OCI-LY7 (cell line): Measurements from ENCODE around the gene FGD4.

ENCODE experiments used
- CTCF ChIP-seq: fragments of 200-600 bp; sonication (generic); conservative IDR thresholded peaks from 2 replicates; pipeline ENCODE4 v1.5.1; 2014; ENCODE audit warnings: mild to moderate bottlenecking, antibody characterized with exemption, low read length, moderate library complexity, mixed read lengths
- EZH2phosphoT487 ChIP-seq: fragments of 200-600 bp; sonication (generic); IDR thresholded peaks from 2 replicates; pipeline ENCODE4 v1.6.1; 2018; ENCODE audit warnings: low read depth, borderline replicate concordance, mild to moderate bottlenecking, mixed run types, antibody characterized with exemption, low read length, moderate library complexity, mixed read lengths

- TF ChIP-seq CTCF (no peak), EZH2phosphoT487 (no peak)
Measured at GRCh38 chr12:32418221-32418620, 18.9 kb downstream of the FGD4 start.
